PFSK-1 (cell line): ENCODE results near the gene MIPOL1.

ENCODE experiments used
- FOXP2 ChIP-seq: optimal IDR thresholded peaks from 2 replicates; pipeline ENCODE3; 2011; ENCODE audit warnings: borderline replicate concordance, control low read depth, inconsistent platforms; ENCODE audit not compliant: insufficient read depth; ENCODE audit errors: extremely low read length, extremely low read depth
- POLR2AphosphoS5 ChIP-seq: IDR thresholded peaks from 2 replicates; pipeline ENCODE4 v1.6.1; 2012; ENCODE audit warnings: low read depth, mild to moderate bottlenecking, control low read depth, low read length, moderate library complexity
- REST ChIP-seq, 2 experiments: IDR thresholded peaks; 2 replicates each; pipeline versions ENCODE4 v1.6.1 to v1.8.0; 2011 to 2012; ENCODE audit warnings: low read depth in 2 of 2, low read length in 2 of 2, control low read depth in 1 of 2, inconsistent platforms in 1 of 2, mild to moderate bottlenecking in 1 of 2, moderate library complexity in 1 of 2; ENCODE audit not compliant: insufficient read depth in 1 of 2
- SIN3A ChIP-seq: IDR thresholded peaks from 2 replicates; pipeline ENCODE4 v1.6.1; 2012; ENCODE audit warnings: mild to moderate bottlenecking, low read length, moderate library complexity, borderline replicate concordance; ENCODE audit not compliant: insufficient read depth
- TAF1 ChIP-seq: IDR thresholded peaks from 2 replicates; pipeline ENCODE4 v1.6.1; 2012; ENCODE audit warnings: low read length, control low read depth, borderline replicate concordance; ENCODE audit not compliant: insufficient read depth

Gene MIPOL1

GRCh38 chr14:37508503-37508902, 310.8 kb downstream of the MIPOL1 start:
- TF ChIP-seq REST (IDR thresholded peaks at IDR 0.05; ENCODE audit: insufficient read depth in 1 of 2, low read depth in 2 of 2, low read length in 2 of 2) (no peak), FOXP2 (no peak), SIN3A (no peak), POLR2AphosphoS5 (no peak), TAF1 (no peak)

GRCh38 chr14:37512173-37512572, 314.4 kb downstream of the MIPOL1 start:
- TF ChIP-seq REST (IDR thresholded peaks at IDR 0.05; ENCODE audit: insufficient read depth in 1 of 2, low read depth in 2 of 2, low read length in 2 of 2) (no peak), TAF1 (no peak), FOXP2 (no peak), POLR2AphosphoS5 (no peak), SIN3A (no peak)

GRCh38 chr14:37515771-37516170, 318.0 kb downstream of the MIPOL1 start:
- TF ChIP-seq REST (IDR thresholded peaks at IDR 0.05; ENCODE audit: insufficient read depth in 1 of 2, low read depth in 2 of 2, low read length in 2 of 2) (no peak), POLR2AphosphoS5 (no peak), SIN3A (no peak), TAF1 (no peak), FOXP2 (no peak)

- no peak for TF ChIP-seq SIN3A
- TF ChIP-seq POLR2AphosphoS5 = no peak
These were observed 329.3 kb downstream of the MIPOL1 start for GRCh38 chr14:37526994-37527393.

- TF ChIP-seq TAF1 (no peak), POLR2AphosphoS5 (no peak)
These were observed 342.3 kb downstream of the MIPOL1 start for GRCh38 chr14:37539992-37540391.

GRCh38 chr14:37544407-37544806, 346.7 kb downstream of the MIPOL1 start:
- TF ChIP-seq POLR2AphosphoS5 = no peak
- no peak for TF ChIP-seq SIN3A
- no peak for TF ChIP-seq FOXP2
- no peak for TF ChIP-seq REST (IDR thresholded peaks at IDR 0.05; ENCODE audit: insufficient read depth in 1 of 2, low read depth in 2 of 2, low read length in 2 of 2)
